Chondrocyte (in vitro differentiated cells): ENCODE data around the gene EIPR1. TPM values are rescaled to one million over a fixed set of nuclear protein-coding genes. Genes with fewer than 3 reads are reported as not detected.

Experiments
- DNase-seq: peaks from one replicate; pipeline ENCODE4 v3.0.0; 2021; ENCODE audit warnings: mixed read lengths, low spot score
- H3K27ac Mint-ChIP-seq: one replicate; pipeline ENCODE4 v1.8.0; 2021; ENCODE audit warnings: mild to moderate bottlenecking, moderate library complexity, mixed read lengths; ENCODE audit not compliant: unreplicated experiment
- H3K27me3 Mint-ChIP-seq: 2 replicates; pipeline ENCODE4 v1.8.0; 2021; ENCODE audit warnings: low read depth, mixed read lengths
- H3K36me3 Mint-ChIP-seq: 2 replicates; pipeline ENCODE4 v1.8.0; 2021; ENCODE audit warnings: low read depth, mixed read lengths
- H3K4me1 Mint-ChIP-seq: 2 replicates; pipeline ENCODE4 v1.8.0; 2021; ENCODE audit warnings: low read depth, mild to moderate bottlenecking, mixed read lengths
- H3K4me3 Mint-ChIP-seq: one replicate; pipeline ENCODE4 v1.8.0; 2021; ENCODE audit warnings: mild to moderate bottlenecking, moderate library complexity, mixed read lengths; ENCODE audit not compliant: unreplicated experiment
- H3K9me3 Mint-ChIP-seq: 2 replicates; pipeline ENCODE4 v1.8.0; 2021; ENCODE audit warnings: low read depth, mixed read lengths
- CTCF ChIP-seq: fragments of 200-600 bp; sonication (generic); IDR thresholded peaks from 2 replicates; pipeline ENCODE4 v1.5.0; 2021; ENCODE audit warnings: antibody characterized with exemption, mild to moderate bottlenecking, moderate library complexity
- total RNA-seq: library from RNA; stranded (reverse); gene quantifications from 3 replicates; pipeline ENCODE4 v1.2.1, GENCODE V29; 2021

Gene EIPR1
- total RNA-seq, 1 donor from 2014 or later = 18.2 TPM

- Mint-ChIP-seq H3K9me3 (no peaks in the 10 kb centered on the region), H3K27me3 (no peaks in the 10 kb centered on the region), H3K4me1 (peaks cover 7% of the 10 kb centered on the region), H3K4me3 (no peak overlapping the region), H3K27ac (no peak overlapping the region), H3K36me3 (peaks cover 2% of the 10 kb centered on the region)
- DNase-seq = no peak
- TF ChIP-seq CTCF = no peak
Observed at GRCh38 chr2:3298191-3298590, 79.4 kb downstream of the EIPR1 start.

- H3K27ac Mint-ChIP-seq = no peak overlapping the region
- peaks cover 2% of the 10 kb centered on the region for H3K36me3 Mint-ChIP-seq
- no peaks in the 10 kb centered on the region for H3K27me3 Mint-ChIP-seq
- no peaks in the 10 kb centered on the region for H3K9me3 Mint-ChIP-seq
- no peak for DNase-seq
- H3K4me1 Mint-ChIP-seq = peaks cover under 1% of the 10 kb centered on the region
- H3K4me3 Mint-ChIP-seq = no peak overlapping the region
- TF ChIP-seq CTCF = no peak
Observed at GRCh38 chr2:3297523-3297922, 80.1 kb downstream of the EIPR1 start.

GRCh38 chr2:3296182-3296972 lies 81.2 kb downstream of the EIPR1 start:
- Mint-ChIP-seq H3K4me3 (no peak overlapping the region), H3K36me3 (peaks cover 2% of the 10 kb centered on the region), H3K27ac (no peak overlapping the region), H3K4me1 (no peaks in the 10 kb centered on the region), H3K27me3 (no peaks in the 10 kb centered on the region), H3K9me3 (no peaks in the 10 kb centered on the region)
- DNase-seq = no peak
- TF ChIP-seq CTCF = no peak

GRCh38 chr2:3294493-3294892 lies 83.1 kb downstream of the EIPR1 start:
- Mint-ChIP-seq H3K27ac (no peak overlapping the region), H3K36me3 (peaks cover 2% of the 10 kb centered on the region), H3K4me3 (no peak overlapping the region), H3K4me1 (no peaks in the 10 kb centered on the region), H3K27me3 (no peaks in the 10 kb centered on the region), H3K9me3 (no peaks in the 10 kb centered on the region)
- no peak for TF ChIP-seq CTCF
- no peak for DNase-seq

- no peaks in the 10 kb centered on the region for H3K27me3 Mint-ChIP-seq
- H3K4me3 Mint-ChIP-seq = no peak overlapping the region
- no peaks in the 10 kb centered on the region for H3K9me3 Mint-ChIP-seq
- H3K4me1 Mint-ChIP-seq = no peaks in the 10 kb centered on the region
- peaks cover 2% of the 10 kb centered on the region for H3K36me3 Mint-ChIP-seq
- no peak overlapping the region for H3K27ac Mint-ChIP-seq
- no peak for TF ChIP-seq CTCF
- no peak for DNase-seq
Observed at GRCh38 chr2:3294069-3294468, 83.5 kb downstream of the EIPR1 start.
